Liver (tissue), 3 donors: ENCODE measurements around the gene TNF.

Experiments used
- RAD21 ChIP-seq, 2 donors: IDR thresholded peaks; 2 replicates each; pipeline ENCODE4 v1.6.1; 2016; ENCODE audit warnings: antibody characterized with exemption in 2 of 2, mild to moderate bottlenecking in 2 of 2
- TF ChIP-seq, protein P1 (sequence below): fragments of 150-350 bp; IDR thresholded peaks from 2 replicates; pipeline ENCODE4 v1.5.1; 2017; ENCODE audit warnings: improper control_type of control experiment, low read depth, low read length; ENCODE audit not compliant: missing input control
- TF ChIP-seq, protein P2 (sequence below): IDR thresholded peaks from 2 replicates; pipeline ENCODE4 v1.6.1; 2016; ENCODE audit warnings: antibody characterized with exemption
- donor health status: healthy.
- donor health status: healthy.

DNA sequence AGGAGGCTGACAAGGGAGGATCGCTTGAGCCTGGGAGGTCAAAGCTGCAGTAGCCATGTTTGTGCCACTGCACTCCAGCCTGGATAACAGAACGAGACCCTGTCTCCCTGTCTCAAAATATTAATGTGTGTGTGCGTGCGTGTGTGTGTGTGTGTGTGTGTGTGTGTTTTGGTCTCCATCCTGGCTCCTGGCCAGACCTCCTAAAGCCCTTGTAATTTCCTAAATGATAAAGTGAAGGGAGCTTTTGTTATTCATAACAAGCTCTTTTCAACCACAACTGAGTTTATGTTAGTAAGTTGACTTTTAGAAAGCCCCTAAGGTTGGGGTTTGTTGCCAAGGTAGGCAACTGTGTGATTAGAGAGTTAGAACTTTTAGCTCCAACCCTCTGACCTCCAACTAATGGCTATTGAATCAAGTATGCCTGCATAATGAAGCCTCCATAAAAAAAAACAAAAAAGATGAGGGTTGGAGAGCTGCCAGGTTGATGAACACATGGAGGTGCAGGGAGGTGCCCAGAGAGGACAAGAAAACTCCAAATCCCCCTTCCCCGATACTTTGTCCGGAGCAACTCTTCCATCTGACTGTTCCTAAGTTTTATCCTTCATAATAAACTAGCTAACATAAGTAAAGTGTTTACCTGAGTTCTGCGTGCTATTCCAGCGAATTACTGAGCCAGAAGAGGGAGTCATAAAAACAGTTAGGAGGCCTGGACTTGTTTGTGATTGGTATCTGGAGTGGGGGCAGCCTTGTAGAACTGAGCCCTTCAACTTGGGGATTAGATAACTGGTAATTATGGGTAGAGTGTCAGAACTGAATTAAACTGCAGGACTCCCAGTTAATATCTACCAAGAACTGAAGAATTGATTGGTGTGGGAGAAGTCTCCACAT lies 34.4 kb downstream of the TNF start:
- TF ChIP-seq, protein P1, sequence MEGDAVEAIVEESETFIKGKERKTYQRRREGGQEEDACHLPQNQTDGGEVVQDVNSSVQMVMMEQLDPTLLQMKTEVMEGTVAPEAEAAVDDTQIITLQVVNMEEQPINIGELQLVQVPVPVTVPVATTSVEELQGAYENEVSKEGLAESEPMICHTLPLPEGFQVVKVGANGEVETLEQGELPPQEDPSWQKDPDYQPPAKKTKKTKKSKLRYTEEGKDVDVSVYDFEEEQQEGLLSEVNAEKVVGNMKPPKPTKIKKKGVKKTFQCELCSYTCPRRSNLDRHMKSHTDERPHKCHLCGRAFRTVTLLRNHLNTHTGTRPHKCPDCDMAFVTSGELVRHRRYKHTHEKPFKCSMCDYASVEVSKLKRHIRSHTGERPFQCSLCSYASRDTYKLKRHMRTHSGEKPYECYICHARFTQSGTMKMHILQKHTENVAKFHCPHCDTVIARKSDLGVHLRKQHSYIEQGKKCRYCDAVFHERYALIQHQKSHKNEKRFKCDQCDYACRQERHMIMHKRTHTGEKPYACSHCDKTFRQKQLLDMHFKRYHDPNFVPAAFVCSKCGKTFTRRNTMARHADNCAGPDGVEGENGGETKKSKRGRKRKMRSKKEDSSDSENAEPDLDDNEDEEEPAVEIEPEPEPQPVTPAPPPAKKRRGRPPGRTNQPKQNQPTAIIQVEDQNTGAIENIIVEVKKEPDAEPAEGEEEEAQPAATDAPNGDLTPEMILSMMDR = no peak
- no peak for TF ChIP-seq RAD21 (IDR thresholded peaks at IDR 0.05)
- TF ChIP-seq, protein P2, sequence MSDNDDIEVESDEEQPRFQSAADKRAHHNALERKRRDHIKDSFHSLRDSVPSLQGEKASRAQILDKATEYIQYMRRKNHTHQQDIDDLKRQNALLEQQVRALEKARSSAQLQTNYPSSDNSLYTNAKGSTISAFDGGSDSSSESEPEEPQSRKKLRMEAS = no peak
